ENCODE measurements around the gene ELAVL4.

GRCh38 chr1:50110151-50110550 is 1.4 kb downstream of the ELAVL4 start:
- no peak for TF ChIP-seq CTCF (IDR thresholded peaks at IDR 0.05; ENCODE audit: extremely low read depth in 1 of 2, insufficient read depth in 1 of 2, low read depth in 1 of 2, low read length in 2 of 2)
- no peak for TF ChIP-seq POLR2AphosphoS5 (IDR thresholded peaks at IDR 0.05; ENCODE audit: insufficient read depth, low read depth, low read length)
